HG03460 (cell line): Measurements from ENCODE around the gene VWF.

Experiments used
- ATAC-seq: cut with Tn5 transposase; IDR thresholded peaks from one replicate; pipeline ENCODE4 v1.9.1; 2021; ENCODE audit not compliant: unreplicated experiment

Gene VWF

DNA sequence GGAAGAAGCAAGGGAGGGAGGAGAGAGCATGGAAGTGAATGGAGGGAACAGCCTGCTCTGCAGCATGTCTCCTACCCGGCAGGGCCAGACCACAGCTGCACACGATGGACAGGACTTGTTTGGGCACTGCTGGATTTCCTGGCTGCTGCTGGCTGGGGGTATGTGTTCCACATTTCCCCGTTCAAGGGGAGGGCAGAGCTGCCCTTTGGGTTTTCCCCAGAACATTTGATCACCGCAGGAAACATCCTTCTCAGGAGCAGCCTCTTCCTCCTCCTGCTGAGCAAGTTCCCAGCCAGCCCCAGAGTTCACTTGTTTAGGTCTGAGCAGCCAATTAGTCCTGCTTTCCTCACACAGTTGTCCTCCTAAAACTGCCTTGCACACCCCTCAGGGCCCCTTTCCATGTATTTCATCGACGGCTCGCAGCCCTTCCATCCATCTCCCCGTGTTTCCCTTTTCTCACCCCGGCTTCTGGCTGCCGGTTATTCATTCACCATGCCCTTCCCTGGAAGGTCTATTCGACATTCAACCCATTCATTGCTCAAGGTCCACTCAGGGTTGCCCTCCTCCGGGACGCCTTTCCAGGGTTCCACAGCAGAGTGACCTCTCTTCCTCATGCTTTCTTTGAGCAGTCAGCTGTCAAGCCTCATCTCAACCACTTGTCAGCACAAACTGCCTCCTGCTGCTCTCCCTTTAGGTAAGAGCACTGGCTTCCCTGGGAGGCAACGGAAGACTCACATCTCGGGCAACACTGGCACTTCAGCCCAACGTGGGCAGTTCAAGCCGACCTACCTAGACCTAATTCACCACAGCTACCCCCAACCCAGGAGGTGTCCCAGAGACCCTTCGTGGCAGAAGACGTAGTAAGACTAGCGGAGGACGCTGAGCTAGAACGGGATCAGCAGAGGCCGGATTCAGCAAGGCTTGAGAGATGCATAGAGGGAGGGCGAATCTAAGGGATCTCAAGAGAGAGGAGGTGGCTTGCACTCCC is 159.3 kb downstream of the VWF start:
- ATAC-seq = no peak

DNA sequence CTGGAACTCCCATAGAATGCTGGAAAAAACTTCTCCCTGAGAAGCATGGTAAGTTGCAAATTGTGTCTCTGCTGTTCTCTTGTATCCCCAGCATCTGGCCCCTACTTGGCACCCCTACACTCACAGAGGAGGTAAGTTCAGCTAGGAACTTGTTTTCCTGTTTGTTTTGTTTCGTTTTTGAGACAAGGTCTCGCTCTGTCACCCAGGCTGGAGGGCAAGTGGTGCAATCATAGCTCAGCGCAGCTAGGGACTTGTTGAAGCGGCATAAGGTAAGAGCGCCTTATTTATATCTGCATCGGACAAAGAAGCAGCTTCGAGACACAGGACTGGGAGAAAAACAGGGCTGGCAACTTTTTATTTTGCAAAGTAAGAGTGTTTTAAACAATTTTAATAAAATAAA is 161.0 kb downstream of the VWF start:
- no peak for ATAC-seq

DNA sequence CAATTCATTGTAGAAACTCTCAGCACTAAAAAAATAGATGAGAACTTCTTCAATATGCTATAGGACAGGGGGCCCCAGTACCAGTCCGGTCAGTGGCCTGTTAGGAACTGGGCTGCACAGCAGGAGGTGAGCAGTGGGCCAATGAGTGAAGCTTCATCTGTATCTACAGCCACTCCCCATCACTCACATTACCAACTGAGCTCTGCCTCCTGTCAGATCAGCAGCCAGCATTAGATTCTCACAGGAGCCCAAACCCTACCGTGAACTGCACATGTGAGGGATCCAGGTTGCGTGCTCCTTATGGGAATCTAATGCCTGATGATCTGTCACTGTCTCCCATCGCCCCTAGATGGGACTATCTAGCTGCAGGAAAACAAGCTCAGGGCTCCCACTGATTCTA is 163.7 kb downstream of the VWF start:
- ATAC-seq = no peak

DNA sequence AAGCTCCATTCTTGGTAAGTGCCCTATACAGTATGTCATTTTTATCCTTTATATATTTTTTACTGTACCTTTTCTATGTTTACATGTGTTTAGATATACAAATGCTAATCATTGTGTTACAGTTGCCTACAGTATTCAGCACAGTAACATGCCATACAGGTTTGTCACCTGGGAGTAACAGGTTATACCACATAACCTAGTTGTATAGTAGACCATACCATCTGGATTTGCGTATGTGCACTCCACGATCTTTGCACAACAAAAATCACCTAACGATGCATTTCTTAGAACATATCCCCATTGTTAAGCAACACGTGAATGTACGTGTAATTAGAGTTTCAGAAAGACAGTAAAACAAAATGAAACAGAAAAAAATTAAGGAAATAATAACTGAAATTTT is 167.5 kb downstream of the VWF start:
- no peak for ATAC-seq

DNA sequence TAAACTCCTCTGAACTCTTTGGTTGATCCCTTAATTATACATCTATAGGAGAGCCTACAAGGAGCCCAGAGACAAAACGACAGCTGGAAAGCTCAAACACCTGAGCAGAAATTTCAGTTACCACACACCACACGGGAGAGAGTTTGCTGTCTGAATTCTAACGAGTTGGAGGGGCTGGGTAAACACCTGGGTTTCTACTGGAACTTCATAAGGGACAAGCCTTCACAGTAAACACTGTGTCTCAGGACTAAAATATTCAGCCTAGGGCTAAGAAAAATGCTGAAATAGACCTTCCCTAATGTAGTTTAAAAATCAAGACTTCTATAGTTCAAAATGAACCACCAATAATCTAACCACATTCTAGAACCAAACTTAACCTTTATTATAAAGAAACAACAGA is 169.8 kb downstream of the VWF start:
- no peak for ATAC-seq

DNA sequence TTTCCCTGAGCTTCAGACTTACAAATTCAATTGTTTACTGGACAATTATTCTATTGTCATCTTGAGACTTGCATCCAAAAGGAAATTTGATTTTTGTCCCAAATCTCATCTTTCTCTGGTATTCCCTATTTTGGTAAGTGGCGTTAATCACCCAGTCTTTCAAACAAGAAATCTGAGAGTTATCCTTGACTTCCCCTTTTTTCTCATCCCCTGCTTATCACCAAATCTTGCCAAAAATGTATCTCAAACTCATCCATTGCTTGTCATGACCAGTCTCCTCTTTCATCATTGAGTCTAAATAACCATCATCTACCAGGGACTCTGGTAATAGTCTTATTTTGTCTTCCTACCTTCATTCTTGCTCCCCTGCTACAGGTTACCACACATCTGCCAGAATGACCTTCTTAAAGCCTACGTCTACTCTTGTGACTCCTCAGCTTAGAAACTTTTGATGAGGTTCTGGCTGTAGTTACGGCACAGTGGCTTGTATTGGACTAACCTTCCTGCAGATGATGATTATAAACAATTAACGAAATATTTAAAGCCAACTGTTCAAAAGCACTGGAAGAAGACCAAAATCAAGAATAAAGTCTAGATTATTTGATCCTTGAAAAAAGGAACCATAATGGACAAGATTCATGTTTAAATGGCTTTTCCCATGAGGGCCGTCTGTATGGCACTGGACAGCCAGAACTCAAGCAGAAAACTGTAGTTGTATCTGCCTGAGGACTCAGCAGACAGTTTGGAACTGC is 170.5 kb downstream of the VWF start:
- ATAC-seq = no peak

DNA sequence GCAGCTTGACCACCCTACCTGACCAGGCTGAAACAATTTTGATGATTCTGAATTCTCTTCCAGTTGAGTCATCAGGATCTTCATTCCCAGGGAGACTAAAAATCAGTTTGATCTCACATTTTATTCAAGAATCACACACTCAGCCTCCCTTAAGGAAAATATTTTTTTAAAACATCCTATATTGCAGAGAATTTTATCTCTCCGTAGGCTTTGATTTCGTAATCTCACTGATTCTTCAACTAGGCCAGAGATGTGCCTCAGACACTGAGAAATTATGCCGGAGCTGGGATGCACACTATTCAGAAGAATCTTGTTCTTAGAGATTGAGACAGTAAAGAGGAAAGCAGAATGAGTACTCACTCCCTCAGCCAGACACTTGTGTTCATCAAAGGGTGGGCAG is 172.4 kb downstream of the VWF start:
- no peak for ATAC-seq

DNA sequence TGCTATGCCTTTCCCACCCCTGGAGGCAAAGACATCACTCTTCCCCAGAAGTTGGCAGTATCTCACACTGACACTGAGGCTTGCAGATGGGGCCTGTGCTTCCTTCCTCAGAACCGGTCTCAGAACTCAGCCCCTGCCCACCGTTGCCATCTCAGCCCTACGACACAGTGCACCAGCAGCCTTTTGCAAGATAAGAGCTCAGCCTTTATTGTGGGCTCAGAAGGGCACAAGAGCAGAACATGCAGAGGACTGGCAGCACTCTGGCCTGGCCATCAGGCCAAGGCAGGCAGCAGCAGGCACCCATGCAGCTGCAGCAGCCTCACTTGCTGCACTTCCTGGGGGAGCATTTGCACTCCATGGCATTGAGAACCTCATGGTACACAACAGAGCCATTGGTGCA is 175.8 kb downstream of the VWF start:
- ATAC-seq = no peak

DNA sequence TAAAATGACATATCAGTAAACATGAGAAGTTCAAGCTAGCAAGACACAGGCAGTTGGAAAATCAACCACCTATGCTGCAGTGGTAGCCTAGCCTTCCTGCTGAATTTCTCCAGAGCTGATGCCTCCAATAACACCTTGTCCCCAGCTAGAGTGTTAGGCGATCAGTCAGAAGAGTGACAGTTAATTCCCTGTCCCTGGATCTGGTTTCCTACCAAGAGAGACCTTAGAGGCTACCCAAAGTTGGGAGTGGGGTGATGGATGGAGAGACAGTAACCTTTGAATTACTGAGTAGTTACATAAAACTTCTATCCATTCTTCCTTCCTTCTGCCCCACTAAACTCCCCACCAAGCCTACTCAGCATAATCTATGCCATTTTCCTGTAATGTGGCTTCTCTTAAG is 177.5 kb downstream of the VWF start:
- ATAC-seq = no peak

DNA sequence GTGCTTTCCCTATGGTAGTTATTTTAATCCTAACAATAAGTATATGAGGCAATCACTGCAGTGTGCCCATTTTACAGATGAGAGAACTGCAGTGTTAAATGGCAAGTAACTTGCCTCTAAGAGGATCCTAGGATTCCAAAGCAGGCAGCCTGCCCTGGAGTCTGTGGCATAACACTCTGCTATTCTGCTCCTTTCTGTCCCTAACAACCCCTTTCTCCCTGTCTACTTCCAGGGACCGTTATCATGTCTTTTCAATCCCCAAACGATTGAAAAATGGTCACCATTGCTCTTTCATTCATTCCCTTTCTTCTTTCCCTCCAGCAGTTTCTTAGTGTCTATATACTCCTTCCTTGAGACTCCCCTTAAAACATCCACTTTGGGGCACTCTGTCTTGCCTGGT is 178.1 kb downstream of the VWF start:
- ATAC-seq = no peak

DNA sequence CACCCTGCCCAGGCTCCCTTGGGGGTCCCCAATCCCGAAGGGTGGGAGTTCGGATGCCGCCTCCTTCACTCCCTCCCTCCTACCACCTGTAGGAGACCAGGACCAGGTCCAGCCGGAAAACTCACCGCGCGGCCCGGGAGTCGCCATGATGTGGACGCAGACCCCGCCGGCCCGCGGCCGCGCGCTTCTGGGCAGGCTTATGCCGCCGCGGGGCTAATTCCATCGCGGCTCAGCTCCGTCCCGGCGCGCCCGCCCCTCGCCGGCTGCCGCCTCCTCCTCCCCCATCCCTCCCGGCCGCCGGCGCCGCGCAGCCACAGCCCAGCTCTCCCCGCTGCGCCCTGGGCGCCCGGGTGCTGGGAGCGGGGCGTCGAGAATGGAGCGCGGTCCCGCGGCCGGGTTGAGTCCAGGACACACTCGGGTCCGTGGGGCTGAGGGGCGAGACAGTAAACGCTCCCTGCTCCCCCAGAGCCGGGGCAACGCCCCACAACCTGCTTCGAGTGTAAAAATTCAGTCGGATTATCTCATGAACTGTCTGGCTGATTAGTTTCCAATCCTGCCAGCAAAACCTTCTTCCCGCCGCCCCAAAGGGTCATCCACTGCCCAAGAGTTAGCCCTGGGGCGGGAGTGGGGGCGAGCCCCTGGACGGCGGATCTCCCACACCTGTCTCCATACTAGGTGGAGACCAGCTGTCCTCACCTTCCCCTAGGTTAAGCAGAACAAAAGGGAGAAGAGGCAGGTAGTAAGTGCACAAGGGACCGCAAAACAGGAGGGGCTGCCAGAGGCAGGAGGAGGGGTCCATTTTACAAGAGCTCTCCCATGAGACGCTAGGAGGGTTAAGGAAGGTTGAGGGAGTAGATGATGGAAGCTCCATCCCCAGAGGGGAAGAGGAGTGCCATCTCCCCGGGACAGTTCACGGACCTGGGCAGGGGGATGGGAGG is 179.1 kb downstream of the VWF start, which contains the start of gene ANO2:
Gene ANO2 (minus strand): TSS at position 189 of the 938 bp plus-strand sequence. CDS start 42 bp downstream, at position 147.
- no peak for ATAC-seq

DNA sequence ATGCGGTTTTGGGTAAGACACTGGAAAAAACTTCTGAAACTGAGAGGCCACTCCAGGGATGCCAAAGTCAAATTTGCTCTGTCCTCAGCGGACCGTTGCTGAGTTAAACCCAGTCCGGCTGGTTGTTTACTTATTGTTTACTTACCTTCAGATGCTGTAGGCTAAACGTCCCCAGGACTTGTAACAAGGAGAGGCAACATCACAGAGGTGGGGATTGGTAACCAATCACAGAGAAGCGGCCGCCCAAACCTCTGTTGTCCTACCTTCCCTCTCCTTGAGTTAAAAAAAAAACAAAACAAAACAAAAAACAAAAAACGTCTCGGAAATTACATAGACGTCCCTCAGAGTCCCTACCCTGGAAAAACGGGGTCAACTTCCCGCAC is 179.8 kb downstream of the VWF start:
- no peak for ATAC-seq

DNA sequence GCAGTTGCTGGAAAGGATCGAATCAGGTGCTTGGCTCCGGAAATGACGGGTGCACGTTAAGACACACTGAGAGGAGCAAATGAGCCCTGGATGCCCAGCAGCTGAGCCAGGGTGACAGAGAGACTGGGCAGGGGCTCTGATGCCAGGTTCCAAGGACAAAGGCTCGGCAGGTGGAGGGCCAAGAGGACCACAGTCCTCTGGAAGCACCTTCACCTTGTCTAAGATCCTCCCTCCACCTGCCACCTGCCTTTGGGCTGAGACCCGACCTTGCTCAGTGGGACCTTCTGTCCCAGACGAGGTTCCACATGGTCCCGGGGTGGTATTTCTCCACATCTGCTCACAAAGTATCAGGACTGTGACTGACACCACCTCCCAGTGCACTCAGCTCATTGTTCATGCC is 180.4 kb downstream of the VWF start:
- no peak for ATAC-seq

DNA sequence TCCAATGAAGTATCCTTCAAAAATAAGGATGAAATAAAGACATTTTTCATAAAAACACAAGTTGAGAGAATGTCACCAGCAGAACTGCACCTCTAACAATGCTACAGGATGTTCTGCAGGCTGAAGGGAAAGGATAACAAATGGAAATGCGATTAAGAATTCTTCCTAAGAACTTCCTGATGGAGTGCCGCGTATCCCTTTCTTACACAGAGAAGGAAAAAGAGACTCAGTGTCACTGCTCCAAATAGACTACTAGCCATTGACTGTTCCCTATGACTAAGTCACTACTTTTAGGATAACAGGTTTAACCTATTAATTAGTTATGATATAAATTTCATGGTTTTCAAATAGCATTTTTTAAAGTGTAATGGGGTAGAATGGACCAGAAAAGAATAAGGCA is 182.6 kb downstream of the VWF start:
- ATAC-seq = no peak

DNA sequence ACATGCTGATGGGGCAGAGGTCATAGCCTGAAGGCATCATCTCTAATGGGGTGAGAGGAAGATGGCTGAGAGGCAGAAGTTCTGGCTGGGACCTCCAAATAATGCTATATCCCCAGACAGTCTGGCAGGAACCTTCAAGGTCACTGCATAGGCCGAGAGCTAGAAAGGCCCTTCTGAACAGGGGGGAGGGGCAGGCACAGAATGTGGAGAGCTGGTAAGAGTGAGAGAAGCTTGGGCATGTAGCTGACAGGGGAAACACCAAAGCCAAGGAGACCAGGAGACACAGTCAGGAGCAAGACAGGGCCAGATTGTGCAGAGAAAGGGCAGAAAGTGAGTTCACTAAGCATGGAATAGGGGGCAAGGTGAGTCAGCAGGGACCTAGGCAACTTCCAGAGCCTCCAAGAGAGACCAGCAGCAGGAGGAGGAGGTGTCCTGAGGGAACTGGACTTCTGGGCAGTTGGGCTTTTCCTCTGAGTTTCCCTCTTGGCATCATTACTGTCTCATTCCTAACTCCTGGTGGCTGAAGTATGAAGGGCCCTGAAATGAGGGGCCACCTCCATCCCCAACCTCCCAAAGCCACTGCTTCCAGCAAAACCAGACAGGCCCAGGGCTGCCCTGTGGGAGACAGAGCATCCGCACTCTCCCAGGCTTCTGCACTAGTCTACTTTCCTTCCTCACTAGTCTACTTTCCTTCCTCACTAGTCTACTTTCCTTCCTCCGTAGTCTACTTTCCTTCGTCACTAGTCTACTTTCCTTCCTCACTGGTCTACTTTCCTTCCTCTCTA is 196.5 kb downstream of the VWF start:
- ATAC-seq = no peak

DNA sequence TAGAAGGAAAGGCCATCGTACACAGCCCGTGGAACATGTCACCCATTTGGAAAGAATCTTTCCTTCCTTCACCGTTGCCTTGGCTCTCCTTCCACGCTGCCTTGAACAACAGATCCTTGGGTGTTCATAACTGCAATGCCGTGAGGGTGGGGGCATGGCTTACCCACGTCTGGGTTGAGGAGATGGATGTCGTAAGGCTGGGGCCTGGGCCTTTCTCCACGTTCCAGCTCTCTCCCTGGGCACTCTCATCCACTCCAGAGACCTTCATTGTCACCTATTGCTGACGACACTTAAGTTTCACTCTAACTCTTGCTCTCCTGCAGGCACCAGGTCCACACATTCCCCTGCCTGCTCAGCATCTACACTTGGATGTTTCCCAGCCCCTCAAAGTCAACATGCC is 198.8 kb downstream of the VWF start:
- ATAC-seq = no peak

DNA sequence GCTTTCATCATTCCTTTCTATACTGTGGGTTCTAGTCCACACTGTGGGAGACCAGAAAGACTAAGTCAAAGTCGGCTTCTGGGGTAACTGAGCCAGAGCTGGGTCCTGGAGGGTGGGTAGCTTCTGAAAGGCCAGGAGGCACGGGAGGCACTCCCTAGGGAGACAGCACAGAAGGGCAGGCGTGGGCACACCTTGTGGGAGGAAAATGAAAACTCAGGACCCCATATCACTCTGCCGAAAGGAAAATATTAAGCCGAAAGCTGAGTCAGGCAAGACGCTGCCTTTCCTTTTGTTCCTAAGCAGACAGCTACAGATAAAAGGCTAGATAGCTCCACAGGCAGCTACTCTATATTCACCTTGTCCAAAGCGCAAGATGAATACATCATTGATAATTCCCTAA is 200.1 kb downstream of the VWF start:
- ATAC-seq = no peak

DNA sequence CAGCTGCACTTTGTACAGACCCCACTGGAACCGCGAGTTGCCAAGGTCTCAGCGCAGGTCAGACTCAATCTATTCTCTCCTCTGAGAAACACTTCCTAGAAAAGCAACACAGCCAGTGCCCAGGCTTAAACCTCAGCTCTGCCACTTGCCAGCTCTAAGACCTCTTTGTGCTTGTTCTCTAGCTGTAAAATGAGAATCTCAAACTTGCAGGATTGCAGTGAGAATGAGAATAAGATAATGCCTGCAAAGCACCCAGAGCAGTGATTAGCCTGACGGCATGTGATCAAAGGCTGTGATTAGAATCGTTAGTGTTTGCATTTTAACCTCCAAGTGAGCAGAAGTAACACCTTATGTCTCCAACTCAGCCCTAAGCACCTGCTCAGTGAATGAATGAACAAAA is 200.7 kb downstream of the VWF start:
- ATAC-seq = no peak

DNA sequence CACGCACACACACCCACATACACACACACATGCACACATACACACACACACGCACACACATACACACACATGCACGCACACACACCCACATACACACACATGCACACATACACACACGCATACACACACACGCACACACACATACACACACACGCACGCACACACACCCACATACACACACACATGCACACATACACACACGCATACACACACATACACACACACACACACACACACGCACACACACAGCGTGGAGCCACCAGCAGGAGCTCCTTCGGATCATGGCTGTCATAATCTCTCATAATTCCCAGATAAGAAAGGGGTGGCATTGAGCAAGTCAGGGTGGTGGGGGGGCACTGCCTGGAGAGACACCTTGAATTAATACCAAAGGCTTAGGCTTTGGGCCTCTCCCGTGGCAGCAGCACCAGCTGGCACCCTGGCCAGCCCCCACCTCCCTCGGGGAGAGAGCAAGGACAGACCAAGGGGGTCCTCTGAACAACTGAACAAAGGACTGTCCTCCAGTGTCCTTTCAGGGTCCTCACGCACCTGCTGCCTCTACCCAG is 201.3 kb downstream of the VWF start:
- ATAC-seq = no peak
